HT1080 (cell line): Measurements from ENCODE around the gene CACNB3. TPM values are rescaled to one million over a fixed set of nuclear protein-coding genes. Genes with fewer than 3 reads are reported as not detected.

Experiments
- DNase-seq: peaks from one replicate; pipeline ENCODE4 v3.0.0-alpha.2; 2015; ENCODE audit warnings: low read depth
- polyA plus RNA-seq, 2 experiments: library from polyadenylated mRNA; depleted of rRNA; stranded (reverse); fragments of >200 nt; gene quantifications; 2 replicates each; pipeline ENCODE4 v1.2.3, GENCODE V29; 2015
- total RNA-seq: library from RNA; depleted of rRNA; stranded (reverse); fragments of >200 nt; shearing (Covaris generic); gene quantifications from 2 replicates; pipeline ENCODE4 v1.2.3, GENCODE V29; 2014; rRNA removed

CACNB3 gene
- total RNA-seq, result 13.3 and 15.1 TPM in 2 replicates
- polyA plus RNA-seq (2015; cell fraction: cytosol; rRNA removed), result 12.1 and 12.3 TPM in 2 replicates
- 35.7 and 47.5 TPM in 2 replicates for polyA plus RNA-seq (2015; cell fraction: nucleus; rRNA removed)

- DNase-seq, result peak; percentile 50
Measured at GRCh38 chr12:48817873-48818830, at the start of gene CACNB3. TSS of gene CACNB3 (plus strand) at chr12:48818496. CDS start at chr12:48818930, 434 bp downstream.

- no peak for DNase-seq
Measured at GRCh38 chr12:48768736-48769135, 49.6 kb upstream of the CACNB3 start.

GRCh38 chr12:48770756-48771155 is 47.5 kb upstream of the CACNB3 start:
- no peak for DNase-seq

- no peak for DNase-seq
Measured at GRCh38 chr12:48771588-48772112, 46.6 kb upstream of the CACNB3 start.

- DNase-seq, result no peak
Measured at GRCh38 chr12:48773686-48774085, 44.6 kb upstream of the CACNB3 start.

GRCh38 chr12:48774516-48774915 is 43.8 kb upstream of the CACNB3 start:
- DNase-seq, result no peak

- DNase-seq, result no peak
Measured at GRCh38 chr12:48775299-48775698, 43.0 kb upstream of the CACNB3 start.

GRCh38 chr12:48775991-48776649 is 42.2 kb upstream of the CACNB3 start:
- no peak for DNase-seq

GRCh38 chr12:48776956-48777355 is 41.3 kb upstream of the CACNB3 start:
- no peak for DNase-seq

- DNase-seq, result no peak
Measured at GRCh38 chr12:48777501-48778400, 40.5 kb upstream of the CACNB3 start.

- peak; percentile 63 for DNase-seq
Measured at GRCh38 chr12:48779869-48780268, 38.4 kb upstream of the CACNB3 start.

GRCh38 chr12:48780381-48781025 is 37.8 kb upstream of the CACNB3 start:
- DNase-seq, result no peak

- no peak for DNase-seq
Measured at GRCh38 chr12:48781750-48782456, 36.4 kb upstream of the CACNB3 start.

GRCh38 chr12:48782457-48783395 is 35.6 kb upstream of the CACNB3 start:
- DNase-seq, result no peak

- no peak for DNase-seq
Measured at GRCh38 chr12:48783432-48783831, 34.9 kb upstream of the CACNB3 start.

- DNase-seq, result no peak
Measured at GRCh38 chr12:48786591-48787544, 31.4 kb upstream of the CACNB3 start.

- DNase-seq, result no peak
Measured at GRCh38 chr12:48787791-48788523, 30.3 kb upstream of the CACNB3 start.
